Endothelial cell of umbilical vein (primary cell): ENCODE results near the gene NADSYN1. TPM values are rescaled to one million over a fixed set of nuclear protein-coding genes. Genes with fewer than 3 reads are reported as not detected.

ENCODE experiments used
- BruUV-seq: library from RNA; stranded (reverse); fragments of 400-500 nt; replicated peaks from 2 replicates; lab custom pipeline; 2021; lab: Mats Ljungman, UMichigan
- CTCF ChIA-PET: fragments of 300-600, 350-600 bp; sonication (Branson Sonifier 250); formaldehyde crosslinking; loops from one replicate; lab custom pipeline; 2021; ENCODE audit warnings: antibody characterized with exemption, inconsistent platforms; lab: Charles Lee
- POLR2A ChIA-PET: fragments of 300-600, 350-600 bp; sonication (Branson Sonifier 250); formaldehyde crosslinking; loops from one replicate; lab custom pipeline; 2021; ENCODE audit warnings: antibody characterized with exemption, inconsistent platforms; lab: Charles Lee
- DNase-seq: peaks from one replicate; pipeline ENCODE4 v3.0.0-alpha.2; 2011; ENCODE audit warnings: low read depth, low spot score
- FAIRE-seq: peaks from 2 replicates; lab custom pipeline; 2011; peaks lifted over from hg19 to GRCh38; lab: Jason Lieb, UNC
- H2AFZ ChIP-seq: 2 replicates; pipeline ENCODE4 v1.6.0; 2012; ENCODE audit warnings: low read depth, low read length, control low read depth, inconsistent platforms
- H3K27ac ChIP-seq: 2 replicates; pipeline ENCODE4 v1.5.1; 2011; ENCODE audit warnings: low read depth, mild to moderate bottlenecking, control low read depth, low read length, moderate library complexity; ENCODE audit not compliant: insufficient read depth
- H3K27me3 ChIP-seq, 2 experiments: 2 replicates each; pipeline versions ENCODE4 v1.6.0 to v1.6.1; 2011; ENCODE audit warnings: low read length in 2 of 2, mixed read lengths in 1 of 2; ENCODE audit not compliant: control insufficient read depth in 2 of 2, insufficient read depth in 2 of 2
- H3K36me3 ChIP-seq, 2 experiments: 2 replicates in 1 of 2; 3 replicates in 1 of 2; pipeline ENCODE4 v1.5.1; 2011; ENCODE audit warnings: low read length in 2 of 2, mild to moderate bottlenecking in 1 of 2, moderate library complexity in 1 of 2; ENCODE audit not compliant: control insufficient read depth in 2 of 2, insufficient read depth in 2 of 2; ENCODE audit errors: extremely low read depth in 1 of 2
- H3K4me1 ChIP-seq: 3 replicates; pipeline ENCODE4 v1.5.1; 2011; ENCODE audit warnings: mild to moderate bottlenecking, low read length; ENCODE audit not compliant: control insufficient read depth, insufficient read depth; ENCODE audit errors: extremely low read depth
- H3K4me2 ChIP-seq: 2 replicates; pipeline ENCODE4 v1.6.1; 2011; ENCODE audit warnings: low read length, control low read depth, mixed read lengths; ENCODE audit not compliant: insufficient read depth
- H3K4me3 ChIP-seq, 3 experiments: fragments of 200-600 bp in 1 of 3; sonication (generic), shearing (Covaris generic) in 1 of 3; replicated peaks in 1 of 3; 2 replicates each; pipeline ENCODE4 v1.5.1; 2011 to 2016; ENCODE audit warnings: control low read depth in 3 of 3, low read length in 3 of 3, mild to moderate bottlenecking in 2 of 3, inconsistent platforms in 1 of 3, low read depth in 1 of 3, moderate library complexity in 1 of 3; ENCODE audit not compliant: insufficient read depth in 1 of 3
- H3K79me2 ChIP-seq: 2 replicates; pipeline ENCODE4 v1.6.0; 2012; ENCODE audit warnings: low read length, inconsistent platforms; ENCODE audit not compliant: control insufficient read depth, insufficient read depth
- H3K9ac ChIP-seq: replicated peaks from 2 replicates; pipeline ENCODE3; 2011; ENCODE audit warnings: low read length, control low read depth; ENCODE audit not compliant: insufficient read depth; ENCODE audit errors: extremely low read depth
- H3K9me1 ChIP-seq: replicated peaks from 3 replicates; pipeline ENCODE4 v1.6.0; 2011; ENCODE audit warnings: mild to moderate bottlenecking, low read length; ENCODE audit not compliant: control insufficient read depth, insufficient read depth; ENCODE audit errors: extremely low read depth
- H3K9me3 ChIP-seq: replicated peaks from 2 replicates; pipeline ENCODE4 v1.5.1; 2012; ENCODE audit warnings: low read length, inconsistent platforms; ENCODE audit not compliant: control insufficient read depth, insufficient read depth
- H4K20me1 ChIP-seq: replicated peaks from 2 replicates; pipeline ENCODE3; 2011; ENCODE audit warnings: mild to moderate bottlenecking, low read length; ENCODE audit not compliant: control insufficient read depth, insufficient read depth; ENCODE audit errors: extremely low read depth
- CTCF ChIP-seq, 2 donors: IDR thresholded peaks; 1 replicate in 1 of 2; 2 replicates in 1 of 2; pipeline ENCODE4 v1.5.1; 2011; ENCODE audit warnings: low read length in 2 of 2, mild to moderate bottlenecking in 2 of 2, moderate library complexity in 2 of 2, control low read depth in 1 of 2, inconsistent platforms in 1 of 2, low read depth in 1 of 2; ENCODE audit not compliant: insufficient read depth in 1 of 2; ENCODE audit errors: extremely low read depth in 1 of 2
- EZH2 ChIP-seq: IDR thresholded peaks from 2 replicates; pipeline ENCODE4 v1.6.1; 2012; ENCODE audit warnings: borderline replicate concordance, low read depth, mild to moderate bottlenecking, moderate library complexity, low read length, inconsistent platforms; ENCODE audit not compliant: severe bottlenecking
- FOS ChIP-seq: IDR thresholded peaks from 2 replicates; pipeline ENCODE4 v1.6.1; 2011; ENCODE audit warnings: mild to moderate bottlenecking, low read length, moderate library complexity, borderline replicate concordance; ENCODE audit not compliant: insufficient read depth
- GATA2 ChIP-seq: IDR thresholded peaks from 2 replicates; pipeline ENCODE4 v1.7.0; 2011; ENCODE audit warnings: low read depth, mild to moderate bottlenecking, moderate library complexity, mixed read lengths, low read length; ENCODE audit not compliant: insufficient read length, insufficient read depth
- JUN ChIP-seq: IDR thresholded peaks from 2 replicates; pipeline ENCODE4 v1.6.1; 2011; ENCODE audit warnings: borderline replicate concordance, low read depth; ENCODE audit not compliant: insufficient read length, insufficient read depth
- MAX ChIP-seq: IDR thresholded peaks from 2 replicates; pipeline ENCODE4 v1.6.1; 2011; ENCODE audit not compliant: insufficient read depth, insufficient read length
- MYC ChIP-seq: IDR thresholded peaks from one replicate; pipeline ENCODE4 v1.6.1; 2011; ENCODE audit warnings: mild to moderate bottlenecking, low read depth, low read length
- POLR2A ChIP-seq: IDR thresholded peaks from 2 replicates; pipeline ENCODE4 v1.6.1; 2012; ENCODE audit warnings: low read depth, mild to moderate bottlenecking, control low read depth, low read length
- dilution Hi-C: fragments of 300-500 bp; cut with MboI; formaldehyde crosslinking; loops from one replicate; pipeline ENCODE4 v1.15.0; 2019; ENCODE audit warnings: low sequenced_read_pairs; ENCODE audit not compliant: extremely low pct_ligation_motif_present
- intact Hi-C: fragments of 100-400 bp; cut with micrococcal nuclease; formaldehyde crosslinking; loops from one replicate; pipeline ENCODE4 v1.10.0; 2022
- polyA plus RNA-seq, 4 experiments: library from polyadenylated mRNA; depleted of rRNA in 3 of 4; stranded (reverse) in 3 of 4; unstranded in 1 of 4; fragments of >200 nt; gene quantifications; 2 replicates each; pipeline versions ENCODE4 v1.2.1 to v1.2.3, GENCODE V29; 2011 to 2012; ENCODE audit warnings: missing spikeins in 1 of 4
- total RNA-seq: library from RNA; stranded (reverse); gene quantifications from 2 replicates; pipeline ENCODE4 v1.2.3, GENCODE V29; 2021

Gene NADSYN1
- total and polyA plus RNA-seq, 2 donors (not counting 3 experiments of a cell fraction or from before 2014, with no cell fraction given) = 77.5 to 99.2 TPM

- CTCF ChIA-PET = interaction anchor here (2.6 kb wide), 1 partner anchor 121 kb away, joined by 6 read pairs; no protein-coding TSS in a partner anchor
- no peak for DNase-seq
- no peak for FAIRE-seq
- Histone ChIP-seq H3K9me1 (no peaks in the 10 kb centered on the region), H4K20me1 (no peaks in the 10 kb centered on the region), H3K9ac (no peak overlapping the region), H2AFZ (no peak overlapping the region), H3K27ac (no peak overlapping the region), H3K9me3 (no peaks in the 10 kb centered on the region), H3K27me3 (no peaks in the 10 kb centered on the region), H3K4me2 (no peak overlapping the region), H3K36me3 (peaks cover 13 to 48% of the 10 kb centered on the region in 2 experiments), H3K4me1 (peaks cover 6% of the 10 kb centered on the region), H3K4me3 (no peak overlapping the region), H3K79me2 (peaks cover 7% of the 10 kb centered on the region)
- POLR2A ChIA-PET = no interaction called here
- no TSS peak for BruUV-seq
- intact Hi-C loops = no loop called here
- TF ChIP-seq FOS = no peak
- TF ChIP-seq GATA2 = no peak
- TF ChIP-seq CTCF (IDR thresholded peaks at IDR 0.05; ENCODE audit: extremely low read depth in 1 of 2, insufficient read depth in 1 of 2, low read depth in 1 of 2, low read length in 2 of 2) = no peak
- no peak for TF ChIP-seq MAX
- dilution Hi-C loops = no loop called here
Observed at GRCh38 chr11:71442123-71442522, 10.9 kb upstream of the NADSYN1 start.

GRCh38 chr11:71442880-71443279 lies 10.1 kb upstream of the NADSYN1 start:
- TF ChIP-seq EZH2 (no peak), JUN (no peak), POLR2A (no peak), FOS (no peak), MYC (no peak)
- FAIRE-seq = no peak

More at GRCh38 chr11:71442880-71443279, 10.1 kb upstream of the NADSYN1 start:
- no peak overlapping the region for H3K4me3 ChIP-seq
- H3K9me3 ChIP-seq = no peaks in the 10 kb centered on the region
- ChIA-PET POLR2A (no interaction called here), CTCF (interaction anchor here (2.6 kb wide), 1 partner anchor 120 kb away, joined by 6 read pairs; no protein-coding TSS in a partner anchor)
- no peaks in the 10 kb centered on the region for H4K20me1 ChIP-seq
- H3K27ac ChIP-seq = no peak overlapping the region
- no peak overlapping the region for H3K4me2 ChIP-seq
- no peaks in the 10 kb centered on the region for H3K9me1 ChIP-seq
- H3K36me3 ChIP-seq = peaks cover 13 to 42% of the 10 kb centered on the region in 2 experiments
- no peak overlapping the region for H2AFZ ChIP-seq
- no peak for DNase-seq
- peaks cover 13% of the 10 kb centered on the region for H3K79me2 ChIP-seq
- intact Hi-C loops (no loop called here), dilution Hi-C loops (no loop called here)
- H3K27me3 ChIP-seq = no peaks in the 10 kb centered on the region
- BruUV-seq = no TSS peak
- no peak overlapping the region for H3K9ac ChIP-seq
- peaks cover 13% of the 10 kb centered on the region for H3K4me1 ChIP-seq
